ENCODE results near the gene PRR5.
A peak's percentile ranks its signal among the peaks of the same experiment; 100 is the strongest.

PRR5 gene

DNA sequence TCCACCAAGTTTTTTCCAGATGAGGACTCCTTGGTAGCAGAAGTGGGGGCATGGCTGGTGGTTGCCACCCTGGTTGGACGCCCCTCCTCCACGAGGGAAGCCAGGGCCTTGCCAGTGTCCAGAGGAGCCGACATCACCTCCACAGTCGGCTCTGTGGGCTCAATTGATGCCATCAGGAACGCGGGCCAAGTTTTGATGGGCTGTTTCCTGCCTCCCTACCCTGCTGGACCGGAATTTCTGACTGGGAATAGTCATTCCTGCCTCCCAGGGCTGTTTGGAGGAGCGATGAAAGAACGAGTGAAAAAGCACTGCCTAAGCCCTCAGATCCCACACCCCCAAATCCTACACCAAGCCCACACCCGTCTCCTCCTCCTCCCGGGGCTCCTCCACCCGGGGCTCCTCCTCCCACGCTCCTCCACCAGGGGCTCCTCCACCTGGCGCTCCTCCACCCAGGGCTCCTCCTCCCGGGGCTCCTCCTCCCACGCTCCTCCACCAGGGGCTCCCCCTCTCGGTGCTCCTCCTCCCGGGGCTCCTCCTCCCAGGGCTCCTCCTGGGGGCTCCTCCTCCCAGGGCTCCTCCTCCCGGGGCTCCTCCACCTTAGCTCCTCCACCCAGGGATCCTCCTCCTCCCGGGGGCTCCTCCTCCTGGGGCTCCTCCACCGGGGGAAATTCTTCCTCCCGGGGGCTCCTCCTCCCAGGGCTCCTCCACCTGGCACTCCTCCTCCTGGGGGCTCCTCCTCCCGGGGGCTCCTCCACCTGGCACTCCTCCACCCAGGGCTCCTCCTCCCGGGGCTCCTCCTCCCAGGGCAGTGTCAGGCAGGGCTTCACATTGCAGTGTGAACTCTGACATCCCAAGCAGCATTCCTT lies 10.0 kb upstream of the PRR5 start:
- DNase-seq (ENCODE audit: insufficient read length, low spot score) (no peak), FAIRE-seq (no peak)

DNA sequence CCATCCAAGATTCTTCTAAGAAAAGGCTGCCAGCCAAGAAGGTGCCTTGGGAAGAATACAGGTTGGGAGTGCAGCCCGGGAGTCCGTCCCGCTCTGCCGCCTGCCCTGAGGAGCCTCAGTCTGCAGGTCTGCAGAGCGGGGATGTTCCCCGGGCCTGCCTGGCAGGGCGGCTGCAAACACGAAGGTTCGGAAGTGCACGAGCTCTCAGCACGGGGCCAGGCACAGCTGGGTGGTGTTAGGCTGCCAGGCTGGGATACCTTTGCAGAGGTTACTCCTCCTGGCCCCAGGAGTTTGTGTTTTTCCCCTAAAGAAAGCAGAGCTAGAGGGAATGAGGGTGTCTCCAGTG lies 9.4 kb upstream of the PRR5 start:
- no peak for DNase-seq (ENCODE audit: insufficient read length, low spot score)
- FAIRE-seq, result no peak

DNA sequence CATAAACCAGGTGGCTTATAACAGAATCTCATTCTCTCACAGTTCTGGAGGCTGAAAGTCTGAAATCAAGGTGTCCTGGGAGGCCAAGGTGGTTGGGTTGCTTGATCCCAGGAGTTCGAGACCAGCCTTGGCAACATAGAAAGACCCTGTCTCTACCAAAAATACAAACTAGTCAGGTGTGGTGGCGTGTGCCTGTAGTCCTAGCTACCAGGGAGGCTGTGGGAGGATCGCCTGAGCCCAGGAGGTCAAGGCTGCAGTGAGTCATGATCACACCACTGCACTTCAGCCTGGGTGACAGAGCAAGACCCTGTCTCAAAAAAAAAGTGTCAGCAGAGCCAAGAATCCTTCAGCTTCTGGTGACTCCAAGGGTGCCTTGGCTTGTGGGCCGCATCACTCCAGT lies 8.9 kb upstream of the PRR5 start:
- DNase-seq (ENCODE audit: insufficient read length, low spot score), result no peak
- no peak for FAIRE-seq

- DNase-seq (ENCODE audit: insufficient read length, low spot score) (no peak), FAIRE-seq (no peak)
Observed at GRCh38 chr22:44693756-44694155, 8.2 kb upstream of the PRR5 start.

DNA sequence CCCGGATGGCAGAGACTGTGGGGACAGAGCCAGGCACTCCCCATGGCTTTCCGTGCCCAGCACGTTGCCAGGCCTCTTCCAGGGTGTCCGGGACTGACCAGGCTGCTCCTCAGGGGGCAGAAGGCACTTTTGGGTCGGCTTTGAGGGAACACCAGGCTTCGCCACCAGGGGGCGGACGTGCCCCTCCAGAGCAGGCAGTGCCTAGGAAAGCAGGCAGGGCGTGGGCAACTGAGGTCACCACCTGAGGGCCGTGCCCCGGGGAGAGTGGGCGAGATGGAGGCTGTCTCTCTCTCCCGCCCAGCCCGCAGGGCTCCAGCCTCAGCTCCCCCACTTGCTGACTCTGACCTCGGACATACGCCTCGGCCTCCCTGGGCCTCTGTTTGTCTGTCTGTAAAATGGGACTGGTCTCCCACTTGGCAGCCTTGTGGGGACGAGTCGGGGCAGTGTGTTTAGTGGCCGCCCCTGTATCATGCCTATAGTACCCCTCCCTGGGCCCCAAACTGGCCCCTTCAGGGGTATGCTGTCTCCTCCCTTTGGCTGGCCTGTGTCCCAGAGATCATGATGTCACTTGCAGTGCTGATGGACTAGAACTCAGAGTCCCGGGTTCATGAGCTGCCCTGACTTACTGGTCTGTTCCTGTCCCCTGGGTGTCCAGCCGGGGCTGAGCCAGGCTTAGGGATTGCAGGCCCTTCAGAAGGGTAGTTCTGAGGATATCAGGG lies 4.4 kb upstream of the PRR5 start:
- peak; percentile 78 for FAIRE-seq

DNA sequence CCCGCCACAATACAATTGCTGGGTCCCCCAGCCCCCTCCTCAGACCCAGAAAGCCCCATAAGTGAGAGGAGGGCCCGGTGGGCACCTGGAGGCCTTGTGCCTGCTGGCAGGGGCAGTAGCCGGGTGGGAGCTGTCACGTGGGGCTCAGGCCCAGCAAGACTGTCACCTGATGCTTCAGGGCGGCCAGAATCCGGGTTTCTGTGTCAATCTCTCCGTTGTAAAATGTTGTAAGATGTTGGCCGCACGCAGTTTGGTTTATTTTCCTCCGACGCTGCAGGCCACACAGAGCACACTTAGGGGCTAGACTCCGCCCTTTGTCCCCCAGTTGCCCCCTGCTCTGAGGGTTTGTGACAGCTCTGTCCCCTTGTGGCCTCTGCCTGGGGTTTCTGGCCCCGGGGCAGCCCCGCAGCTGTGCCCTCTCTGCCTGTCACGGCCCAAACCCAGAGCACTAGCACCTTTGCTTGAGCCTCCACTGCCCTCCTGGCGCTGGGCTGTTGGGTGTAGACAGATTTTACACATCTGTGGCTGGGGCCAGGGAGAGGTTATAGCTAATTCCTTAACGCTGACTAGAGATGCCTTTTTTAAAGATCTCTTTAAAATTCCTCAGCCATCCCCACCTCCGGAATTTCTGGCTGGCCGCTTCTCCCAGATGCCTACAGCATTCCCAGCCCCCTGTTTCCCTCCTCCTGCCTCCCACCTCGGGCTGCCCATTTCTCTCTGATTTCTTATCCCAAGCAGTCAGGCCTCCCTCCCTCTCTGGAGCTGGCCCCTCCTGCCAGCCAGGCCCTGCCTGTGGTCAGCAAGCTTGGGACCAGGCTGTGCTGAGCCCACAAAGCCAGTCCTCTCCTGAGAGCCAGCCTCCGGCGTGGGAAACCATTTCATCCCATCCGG lies 3.2 kb upstream of the PRR5 start:
- peak; percentile 66 for FAIRE-seq

More for the DNA sequence above, 4.4 kb upstream of the PRR5 start:
- peak; percentile 79 for DNase-seq (ENCODE audit: insufficient read length, low spot score)

DNA sequence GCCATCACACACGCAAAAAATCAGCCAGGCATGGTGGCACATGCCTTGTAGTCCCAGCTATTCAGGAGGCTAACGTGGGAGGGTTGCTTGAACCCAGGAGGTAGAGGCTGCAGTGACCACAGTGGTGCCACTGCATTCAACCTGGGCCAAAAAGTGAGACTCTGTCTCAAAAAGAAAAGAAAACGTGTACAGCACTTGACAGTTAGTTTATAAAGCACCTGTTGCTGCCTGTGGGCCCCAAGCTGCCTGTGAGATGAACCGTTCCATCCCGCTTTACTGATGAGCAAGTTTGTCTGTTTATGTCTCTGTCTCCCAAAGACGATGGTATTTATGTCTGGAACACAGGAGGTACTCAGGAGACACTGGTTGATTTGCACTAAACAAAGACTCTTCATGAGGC lies 1.5 kb upstream of the PRR5 start:
- DNase-seq (ENCODE audit: insufficient read length, low spot score) (no peak), FAIRE-seq (no peak)

More for the DNA sequence above, 3.2 kb upstream of the PRR5 start:
- DNase-seq (ENCODE audit: insufficient read length, low spot score), result peak; percentile 75

DNA sequence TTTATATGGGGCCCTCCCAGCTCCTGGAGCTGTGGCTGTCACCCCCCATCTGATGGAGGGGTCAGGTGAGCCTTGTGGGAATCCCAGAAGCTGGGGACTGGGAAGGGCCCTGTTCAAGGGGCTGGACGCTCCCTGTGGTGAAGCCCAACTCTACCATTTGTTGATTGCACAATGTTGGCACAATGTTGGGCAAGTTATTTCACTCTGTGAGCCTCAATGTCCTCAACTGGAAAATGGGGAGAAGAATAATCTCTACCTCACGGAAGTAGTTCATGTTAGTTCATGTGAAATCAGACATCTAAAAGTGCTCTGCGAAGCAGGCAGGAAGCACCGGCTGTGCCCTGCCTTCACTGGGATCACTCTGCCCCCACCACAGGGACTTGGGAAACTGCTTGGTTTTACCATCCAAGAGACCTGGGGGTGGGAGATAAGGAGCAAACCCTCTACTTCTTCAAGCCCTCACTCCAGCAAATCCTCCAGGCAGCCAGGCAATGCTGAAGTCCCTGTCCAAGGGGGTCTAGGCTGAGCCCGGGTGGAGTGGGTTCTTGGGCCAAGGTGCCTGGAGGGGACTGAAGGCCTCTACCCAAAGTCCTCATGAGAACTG lies 715 bp upstream of the PRR5 start:
- FAIRE-seq, result no peak
- no peak for DNase-seq (ENCODE audit: insufficient read length, low spot score)

- peak; percentile 41 for DNase-seq (ENCODE audit: insufficient read length, low spot score)
- FAIRE-seq, result no peak
Observed at GRCh38 chr22:44702479-44703198, 635 bp downstream of the PRR5 start.

GRCh38 chr22:44703255-44703870 lies 1.4 kb downstream of the PRR5 start:
- no peak for FAIRE-seq
- no peak for DNase-seq (ENCODE audit: insufficient read length, low spot score)

- DNase-seq (ENCODE audit: insufficient read length, low spot score) (no peak), FAIRE-seq (no peak)
Observed at GRCh38 chr22:44704159-44705021, 2.4 kb downstream of the PRR5 start.

- no peak for FAIRE-seq
- DNase-seq (ENCODE audit: insufficient read length, low spot score), result no peak
Observed at GRCh38 chr22:44705022-44705297, 3.0 kb downstream of the PRR5 start.

GRCh38 chr22:44706488-44706887 lies 4.5 kb downstream of the PRR5 start:
- no peak for DNase-seq (ENCODE audit: insufficient read length, low spot score)
- no peak for FAIRE-seq

DNA sequence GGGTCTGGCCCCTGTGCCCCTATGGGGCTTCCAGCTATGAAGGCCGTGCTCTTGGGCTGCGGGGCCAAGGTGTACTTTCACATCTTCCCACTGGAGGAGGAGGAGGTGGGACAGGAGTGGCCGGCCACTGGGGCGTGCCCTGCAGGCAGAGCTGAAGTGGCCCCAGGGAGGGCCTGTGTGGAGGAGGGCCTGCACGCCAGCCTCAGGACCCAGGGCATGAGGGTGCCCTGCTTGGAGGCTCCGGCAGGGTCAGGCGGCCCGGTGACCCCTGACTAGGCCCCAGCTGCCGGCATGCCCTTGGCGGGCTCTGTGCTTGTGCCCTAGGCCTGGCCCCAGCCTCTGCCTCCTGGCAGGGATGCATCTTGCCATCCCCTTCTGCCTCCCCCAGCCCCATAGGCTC lies 5.2 kb downstream of the PRR5 start:
- DNase-seq (ENCODE audit: insufficient read length, low spot score) (no peak), FAIRE-seq (no peak)

- DNase-seq (ENCODE audit: insufficient read length, low spot score), result peak; percentile 31
- FAIRE-seq, result no peak
Observed at GRCh38 chr22:44707752-44708151, 5.7 kb downstream of the PRR5 start.

DNA sequence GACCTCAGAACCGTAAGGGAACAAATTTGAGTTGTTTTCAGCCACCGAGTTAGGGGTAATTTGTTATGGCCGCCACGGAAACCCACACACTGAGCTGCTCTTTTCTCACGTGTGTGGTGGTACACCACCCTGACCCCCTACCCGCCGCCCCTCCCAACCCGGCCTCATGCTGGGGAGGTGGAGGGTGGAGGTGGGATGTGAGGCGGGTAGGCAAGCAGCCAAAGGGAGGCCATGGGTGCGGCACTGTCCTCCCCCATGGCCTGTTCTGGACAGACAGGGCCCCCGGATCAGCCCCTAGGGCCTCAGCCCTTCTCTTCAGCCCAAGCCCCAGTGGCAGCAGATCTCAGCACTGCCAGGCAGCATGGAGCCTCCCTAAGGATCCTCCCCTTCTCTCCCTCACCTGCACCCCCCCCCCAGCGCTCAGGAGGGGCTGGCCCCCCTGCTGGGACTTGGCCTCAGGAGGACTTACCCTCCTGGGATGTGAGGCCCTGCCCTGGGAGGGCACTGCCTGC lies 7.9 kb downstream of the PRR5 start:
- no peak for DNase-seq (ENCODE audit: insufficient read length, low spot score)
- no peak for FAIRE-seq

- DNase-seq (ENCODE audit: insufficient read length, low spot score), result no peak
- no peak for FAIRE-seq
Observed at GRCh38 chr22:44710474-44711240, 8.7 kb downstream of the PRR5 start.

GRCh38 chr22:44711241-44711560 lies 9.2 kb downstream of the PRR5 start:
- FAIRE-seq (no peak), DNase-seq (ENCODE audit: insufficient read length, low spot score) (no peak)

All from HTR-8/SVneo (cell line).